ENCODE results near the gene RNF145.
"Not testable (repeated sequence)": the region's sequence is repeated elsewhere in the genome, so short reads cannot be mapped to it uniquely, and the experiment has no call there.

RNF145 gene

GRCh38 chr5:159163027-159163700 lies 46.2 kb downstream of the RNF145 start:
- no peak overlapping the region for H3K27ac ChIP-seq

GRCh38 chr5:159161361-159162214 lies 47.8 kb downstream of the RNF145 start:
- peaks cover 42% of the 10 kb centered on the region for H3K36me3 ChIP-seq
- no peak for DNase-seq
- H3K4me3 ChIP-seq (ENCODE audit: low read depth, low read length): no peak overlapping the region
- TF ChIP-seq, protein P1, sequence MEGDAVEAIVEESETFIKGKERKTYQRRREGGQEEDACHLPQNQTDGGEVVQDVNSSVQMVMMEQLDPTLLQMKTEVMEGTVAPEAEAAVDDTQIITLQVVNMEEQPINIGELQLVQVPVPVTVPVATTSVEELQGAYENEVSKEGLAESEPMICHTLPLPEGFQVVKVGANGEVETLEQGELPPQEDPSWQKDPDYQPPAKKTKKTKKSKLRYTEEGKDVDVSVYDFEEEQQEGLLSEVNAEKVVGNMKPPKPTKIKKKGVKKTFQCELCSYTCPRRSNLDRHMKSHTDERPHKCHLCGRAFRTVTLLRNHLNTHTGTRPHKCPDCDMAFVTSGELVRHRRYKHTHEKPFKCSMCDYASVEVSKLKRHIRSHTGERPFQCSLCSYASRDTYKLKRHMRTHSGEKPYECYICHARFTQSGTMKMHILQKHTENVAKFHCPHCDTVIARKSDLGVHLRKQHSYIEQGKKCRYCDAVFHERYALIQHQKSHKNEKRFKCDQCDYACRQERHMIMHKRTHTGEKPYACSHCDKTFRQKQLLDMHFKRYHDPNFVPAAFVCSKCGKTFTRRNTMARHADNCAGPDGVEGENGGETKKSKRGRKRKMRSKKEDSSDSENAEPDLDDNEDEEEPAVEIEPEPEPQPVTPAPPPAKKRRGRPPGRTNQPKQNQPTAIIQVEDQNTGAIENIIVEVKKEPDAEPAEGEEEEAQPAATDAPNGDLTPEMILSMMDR (IDR thresholded peaks at IDR 0.05; ENCODE audit: low read depth, low read length): no peak
- no peaks in the 10 kb centered on the region for H3K9me3 ChIP-seq (ENCODE audit: severe bottlenecking)
- no peak overlapping the region for H3K27ac ChIP-seq
- H3K27me3 ChIP-seq (ENCODE audit: insufficient read depth, low read depth, severe bottlenecking): no peaks in the 10 kb centered on the region

More at GRCh38 chr5:159163027-159163700, 46.2 kb downstream of the RNF145 start:
- peak; percentile 17 for DNase-seq
- H3K9me3 ChIP-seq (ENCODE audit: severe bottlenecking): no peaks in the 10 kb centered on the region
- no peak overlapping the region for H3K4me3 ChIP-seq (ENCODE audit: low read depth, low read length)
- TF ChIP-seq, protein P1 (IDR thresholded peaks at IDR 0.05; ENCODE audit: low read depth, low read length): no peak
- no peaks in the 10 kb centered on the region for H3K27me3 ChIP-seq (ENCODE audit: insufficient read depth, low read depth, severe bottlenecking)
- H3K36me3 ChIP-seq: peaks cover 47% of the 10 kb centered on the region

DNA sequence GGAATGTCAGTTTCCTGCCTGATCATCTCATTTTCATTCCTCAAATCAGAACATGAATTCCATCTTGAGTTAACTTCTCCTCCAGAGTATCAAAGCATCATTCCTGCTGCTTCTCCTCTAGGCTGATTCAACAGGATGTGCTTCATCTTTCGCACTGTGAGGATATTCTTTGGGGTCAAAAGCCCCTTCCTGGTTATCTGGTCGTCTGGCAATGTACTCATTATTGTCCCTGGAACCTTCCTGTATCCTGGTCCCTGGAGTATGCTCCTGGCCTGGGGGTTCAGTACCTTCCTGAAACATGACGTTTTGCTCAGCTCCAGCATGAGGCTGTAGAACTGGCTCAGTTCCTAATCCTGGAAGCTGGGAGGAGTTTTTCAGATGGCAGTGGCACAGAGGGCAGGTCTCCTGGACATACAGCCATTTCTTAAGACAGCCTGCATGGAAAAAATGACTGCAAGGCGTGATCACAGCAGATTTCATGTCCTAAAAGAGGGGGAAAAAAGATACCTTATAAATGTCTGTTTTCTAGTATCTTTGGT lies 50.7 kb downstream of the RNF145 start:
- not testable (repeated sequence) for H3K27me3 ChIP-seq (ENCODE audit: insufficient read depth, low read depth, severe bottlenecking); DNase-seq; H3K9me3 ChIP-seq (ENCODE audit: severe bottlenecking); H3K4me3 ChIP-seq (ENCODE audit: low read depth, low read length); H3K27ac ChIP-seq
- H3K36me3 ChIP-seq: peaks cover 42% of the 10 kb centered on the region

- DNase-seq: no peak
- Histone ChIP-seq H3K9me3 (ENCODE audit: severe bottlenecking) (no peaks in the 10 kb centered on the region), H3K36me3 (peaks cover 42% of the 10 kb centered on the region), H3K27me3 (ENCODE audit: insufficient read depth, low read depth, severe bottlenecking) (no peaks in the 10 kb centered on the region), H3K27ac (no peak overlapping the region), H3K4me3 (ENCODE audit: low read depth, low read length) (no peak overlapping the region)
- TF ChIP-seq, protein P1 (IDR thresholded peaks at IDR 0.05; ENCODE audit: low read depth, low read length): no peak
Measured at GRCh38 chr5:159157552-159157951, 51.8 kb downstream of the RNF145 start.

DNA sequence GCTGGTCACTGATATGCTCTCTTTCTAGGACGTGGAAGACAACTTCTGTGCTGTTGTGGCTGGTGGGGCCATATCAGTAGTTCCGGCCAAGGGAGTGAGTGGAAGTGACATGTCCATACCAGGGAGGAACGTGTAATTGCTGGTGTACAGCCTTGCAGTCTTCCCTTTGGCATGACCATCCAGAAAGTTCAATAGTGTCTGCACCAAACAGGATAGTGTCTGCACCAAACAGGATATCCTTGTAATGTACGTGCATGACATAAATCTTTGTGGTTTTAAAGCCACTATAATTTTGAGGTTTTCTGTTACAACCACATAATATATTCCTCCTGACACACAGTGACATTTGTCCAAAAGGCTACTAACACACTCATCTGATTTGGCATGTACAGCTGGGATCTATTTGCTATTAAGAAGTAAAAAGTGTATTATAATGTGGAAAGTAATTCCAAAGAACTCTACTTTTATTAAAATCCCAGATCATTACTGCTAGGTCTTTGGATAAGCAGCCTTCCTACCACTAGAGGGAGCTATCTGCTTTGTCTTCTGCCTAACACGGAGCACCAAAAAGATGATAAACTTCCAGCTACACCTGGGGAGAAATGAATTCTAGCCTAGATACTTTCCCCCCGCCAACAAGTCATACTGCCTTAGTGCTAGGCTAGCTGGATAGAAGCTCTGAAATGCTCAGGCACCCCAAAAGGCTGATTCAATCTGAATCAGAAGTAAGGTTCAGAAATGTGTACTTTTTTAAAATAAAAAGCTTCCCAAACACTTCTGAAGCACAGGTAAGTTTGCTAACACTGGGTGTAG lies 52.7 kb downstream of the RNF145 start:
- TF ChIP-seq, protein P1 (IDR thresholded peaks at IDR 0.05; ENCODE audit: low read depth, low read length): peak; percentile 65
- H3K27ac ChIP-seq: no peak overlapping the region
- H3K36me3 ChIP-seq: peaks cover 37% of the 10 kb centered on the region
- no peak overlapping the region for H3K4me3 ChIP-seq (ENCODE audit: low read depth, low read length)
- DNase-seq: peak; percentile 36
- no peaks in the 10 kb centered on the region for H3K9me3 ChIP-seq (ENCODE audit: severe bottlenecking)
- H3K27me3 ChIP-seq (ENCODE audit: insufficient read depth, low read depth, severe bottlenecking): no peaks in the 10 kb centered on the region
